PFSK-1 (cell line): ENCODE measurements around the gene CALML4.

ENCODE experiments used
- POLR2AphosphoS5 ChIP-seq: IDR thresholded peaks from 2 replicates; pipeline ENCODE4 v1.6.1; 2012; ENCODE audit warnings: low read depth, mild to moderate bottlenecking, control low read depth, low read length, moderate library complexity
- TF ChIP-seq, protein P1 (sequence below), 2 experiments: IDR thresholded peaks; 2 replicates each; pipeline versions ENCODE4 v1.6.1 to v1.8.0; 2011 to 2012; ENCODE audit warnings: low read depth in 2 of 2, low read length in 2 of 2, control low read depth in 1 of 2, inconsistent platforms in 1 of 2, mild to moderate bottlenecking in 1 of 2, moderate library complexity in 1 of 2; ENCODE audit not compliant: insufficient read depth in 1 of 2

DNA sequence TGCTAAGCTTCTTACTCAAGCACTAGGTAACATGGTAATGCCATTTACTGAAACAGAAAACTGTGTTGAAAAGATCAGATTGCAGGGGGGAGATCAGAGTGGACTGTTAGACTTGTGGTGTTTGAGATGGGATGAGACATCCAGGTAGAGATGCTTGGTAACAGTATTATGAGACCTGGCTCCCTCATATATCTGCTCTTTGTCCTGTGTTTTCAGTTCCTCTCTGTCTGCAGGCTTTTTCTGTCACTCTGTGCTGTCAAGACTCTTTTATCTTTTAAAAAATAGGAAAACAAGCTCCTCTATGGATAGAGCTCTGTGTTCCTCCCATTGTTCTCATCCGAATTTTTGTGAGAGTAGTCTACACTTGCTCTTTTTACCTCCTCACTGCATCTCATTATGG lies 48.1 kb downstream of the CALML4 start:
- TF ChIP-seq POLR2AphosphoS5: no peak
- TF ChIP-seq, protein P1, sequence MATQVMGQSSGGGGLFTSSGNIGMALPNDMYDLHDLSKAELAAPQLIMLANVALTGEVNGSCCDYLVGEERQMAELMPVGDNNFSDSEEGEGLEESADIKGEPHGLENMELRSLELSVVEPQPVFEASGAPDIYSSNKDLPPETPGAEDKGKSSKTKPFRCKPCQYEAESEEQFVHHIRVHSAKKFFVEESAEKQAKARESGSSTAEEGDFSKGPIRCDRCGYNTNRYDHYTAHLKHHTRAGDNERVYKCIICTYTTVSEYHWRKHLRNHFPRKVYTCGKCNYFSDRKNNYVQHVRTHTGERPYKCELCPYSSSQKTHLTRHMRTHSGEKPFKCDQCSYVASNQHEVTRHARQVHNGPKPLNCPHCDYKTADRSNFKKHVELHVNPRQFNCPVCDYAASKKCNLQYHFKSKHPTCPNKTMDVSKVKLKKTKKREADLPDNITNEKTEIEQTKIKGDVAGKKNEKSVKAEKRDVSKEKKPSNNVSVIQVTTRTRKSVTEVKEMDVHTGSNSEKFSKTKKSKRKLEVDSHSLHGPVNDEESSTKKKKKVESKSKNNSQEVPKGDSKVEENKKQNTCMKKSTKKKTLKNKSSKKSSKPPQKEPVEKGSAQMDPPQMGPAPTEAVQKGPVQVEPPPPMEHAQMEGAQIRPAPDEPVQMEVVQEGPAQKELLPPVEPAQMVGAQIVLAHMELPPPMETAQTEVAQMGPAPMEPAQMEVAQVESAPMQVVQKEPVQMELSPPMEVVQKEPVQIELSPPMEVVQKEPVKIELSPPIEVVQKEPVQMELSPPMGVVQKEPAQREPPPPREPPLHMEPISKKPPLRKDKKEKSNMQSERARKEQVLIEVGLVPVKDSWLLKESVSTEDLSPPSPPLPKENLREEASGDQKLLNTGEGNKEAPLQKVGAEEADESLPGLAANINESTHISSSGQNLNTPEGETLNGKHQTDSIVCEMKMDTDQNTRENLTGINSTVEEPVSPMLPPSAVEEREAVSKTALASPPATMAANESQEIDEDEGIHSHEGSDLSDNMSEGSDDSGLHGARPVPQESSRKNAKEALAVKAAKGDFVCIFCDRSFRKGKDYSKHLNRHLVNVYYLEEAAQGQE (IDR thresholded peaks at IDR 0.05; ENCODE audit: insufficient read depth in 1 of 2, low read depth in 2 of 2, low read length in 2 of 2): no peak
